HL-60 (cell line): ENCODE data around the gene ZFYVE27.

Experiments used
- DNase-seq, 2 experiments: peaks; one replicate each; pipeline ENCODE4 v3.0.0-alpha.2; 2010 to 2020; ENCODE audit warnings: low read depth in 1 of 2, low spot score in 1 of 2
- H3K27ac ChIP-seq: fragments of 250-450 bp; sonication (Bioruptor Pico); replicated peaks from 2 replicates; pipeline ENCODE4 v1.5.1; 2020; ENCODE audit warnings: mild to moderate bottlenecking, moderate library complexity
- H3K27me3 ChIP-seq: fragments of 250-450 bp; sonication (Bioruptor Pico); 2 replicates; pipeline ENCODE4 v1.5.1; 2021; ENCODE audit warnings: mild to moderate bottlenecking, moderate library complexity; ENCODE audit not compliant: insufficient read depth, poor library complexity, severe bottlenecking
- H3K4me3 ChIP-seq: replicated peaks from 2 replicates; pipeline ENCODE4 v1.5.1; 2011; ENCODE audit warnings: mild to moderate bottlenecking, control low read depth, low read length; ENCODE audit not compliant: insufficient read depth
- GABPA ChIP-seq: IDR thresholded peaks from 2 replicates; pipeline ENCODE4 v1.6.1; 2012; ENCODE audit warnings: low read depth
- POLR2AphosphoS5 ChIP-seq: IDR thresholded peaks from 2 replicates; pipeline ENCODE4 v1.6.1; 2012; ENCODE audit warnings: low read depth
- SPI1 ChIP-seq: IDR thresholded peaks from 2 replicates; pipeline ENCODE4 v1.6.1; 2012; ENCODE audit warnings: low read depth, mild to moderate bottlenecking, borderline replicate concordance
- TF ChIP-seq, protein P1 (sequence below): IDR thresholded peaks from one replicate; pipeline ENCODE4 v1.5.1; 2011; ENCODE audit warnings: low read length, control low read depth, inconsistent platforms; ENCODE audit not compliant: insufficient read depth
- TF ChIP-seq, protein P2 (sequence below): IDR thresholded peaks from 2 replicates; pipeline ENCODE4 v1.6.1; 2012; ENCODE audit warnings: low read depth; ENCODE audit not compliant: insufficient replicate concordance

The ZFYVE27 gene

DNA sequence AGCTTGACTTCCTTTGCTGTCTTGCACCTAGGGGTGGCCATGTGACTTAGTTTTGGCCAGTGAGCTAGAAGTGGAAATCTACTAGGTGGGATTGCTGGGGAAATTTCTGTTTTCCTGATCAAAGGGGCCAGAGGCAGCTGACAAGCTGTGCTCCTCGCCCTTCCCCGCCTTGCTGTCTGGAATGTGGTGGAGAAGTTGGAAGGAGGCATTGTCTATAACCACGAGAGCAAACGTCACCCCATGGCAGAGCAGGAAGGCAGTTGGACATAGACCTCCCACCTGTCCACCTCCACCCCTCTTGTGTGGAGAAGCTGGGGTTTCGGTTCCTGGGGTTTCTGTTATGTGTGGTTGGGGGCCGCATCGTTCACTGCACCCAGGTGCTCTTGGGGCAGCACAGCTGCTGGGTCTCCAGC lies 27.6 kb downstream of the ZFYVE27 start:
- H3K27ac ChIP-seq, result no peak overlapping the region

DNA sequence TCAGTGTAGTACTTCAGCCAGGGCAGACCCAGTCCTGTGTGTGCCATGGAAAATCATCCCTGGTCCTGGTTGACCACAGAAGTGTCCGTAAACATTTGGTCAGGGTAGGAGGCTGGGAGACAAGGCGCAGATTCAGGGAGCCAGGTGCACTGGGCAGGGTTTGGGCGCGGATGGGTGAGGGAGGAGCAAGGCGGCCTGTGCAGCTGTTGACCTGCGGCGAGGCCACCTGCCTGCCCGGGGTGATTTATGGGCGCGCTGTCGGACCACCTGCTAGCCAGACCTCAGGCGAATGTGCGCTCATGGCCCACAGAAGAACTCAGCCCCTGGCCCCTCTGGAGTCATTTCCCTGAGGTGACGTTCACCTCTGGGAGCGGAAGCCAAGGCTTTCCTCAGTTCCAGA lies 28.3 kb downstream of the ZFYVE27 start:
- no peak overlapping the region for H3K27ac ChIP-seq
- H3K4me3 ChIP-seq, result no peak overlapping the region
- H3K27me3 ChIP-seq, result peaks cover 5% of the 10 kb centered on the region
- DNase-seq, result no peak
- TF ChIP-seq, protein P1, sequence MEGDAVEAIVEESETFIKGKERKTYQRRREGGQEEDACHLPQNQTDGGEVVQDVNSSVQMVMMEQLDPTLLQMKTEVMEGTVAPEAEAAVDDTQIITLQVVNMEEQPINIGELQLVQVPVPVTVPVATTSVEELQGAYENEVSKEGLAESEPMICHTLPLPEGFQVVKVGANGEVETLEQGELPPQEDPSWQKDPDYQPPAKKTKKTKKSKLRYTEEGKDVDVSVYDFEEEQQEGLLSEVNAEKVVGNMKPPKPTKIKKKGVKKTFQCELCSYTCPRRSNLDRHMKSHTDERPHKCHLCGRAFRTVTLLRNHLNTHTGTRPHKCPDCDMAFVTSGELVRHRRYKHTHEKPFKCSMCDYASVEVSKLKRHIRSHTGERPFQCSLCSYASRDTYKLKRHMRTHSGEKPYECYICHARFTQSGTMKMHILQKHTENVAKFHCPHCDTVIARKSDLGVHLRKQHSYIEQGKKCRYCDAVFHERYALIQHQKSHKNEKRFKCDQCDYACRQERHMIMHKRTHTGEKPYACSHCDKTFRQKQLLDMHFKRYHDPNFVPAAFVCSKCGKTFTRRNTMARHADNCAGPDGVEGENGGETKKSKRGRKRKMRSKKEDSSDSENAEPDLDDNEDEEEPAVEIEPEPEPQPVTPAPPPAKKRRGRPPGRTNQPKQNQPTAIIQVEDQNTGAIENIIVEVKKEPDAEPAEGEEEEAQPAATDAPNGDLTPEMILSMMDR, result no peak
- TF ChIP-seq SPI1 (no peak), POLR2AphosphoS5 (no peak)

More for the DNA sequence above, 27.6 kb downstream of the ZFYVE27 start:
- Histone ChIP-seq H3K4me3 (no peak overlapping the region), H3K27me3 (peaks cover 3% of the 10 kb centered on the region)
- TF ChIP-seq GABPA, result no peak
- no peak for TF ChIP-seq SPI1
- TF ChIP-seq, protein P1, result no peak
- TF ChIP-seq, protein P2, sequence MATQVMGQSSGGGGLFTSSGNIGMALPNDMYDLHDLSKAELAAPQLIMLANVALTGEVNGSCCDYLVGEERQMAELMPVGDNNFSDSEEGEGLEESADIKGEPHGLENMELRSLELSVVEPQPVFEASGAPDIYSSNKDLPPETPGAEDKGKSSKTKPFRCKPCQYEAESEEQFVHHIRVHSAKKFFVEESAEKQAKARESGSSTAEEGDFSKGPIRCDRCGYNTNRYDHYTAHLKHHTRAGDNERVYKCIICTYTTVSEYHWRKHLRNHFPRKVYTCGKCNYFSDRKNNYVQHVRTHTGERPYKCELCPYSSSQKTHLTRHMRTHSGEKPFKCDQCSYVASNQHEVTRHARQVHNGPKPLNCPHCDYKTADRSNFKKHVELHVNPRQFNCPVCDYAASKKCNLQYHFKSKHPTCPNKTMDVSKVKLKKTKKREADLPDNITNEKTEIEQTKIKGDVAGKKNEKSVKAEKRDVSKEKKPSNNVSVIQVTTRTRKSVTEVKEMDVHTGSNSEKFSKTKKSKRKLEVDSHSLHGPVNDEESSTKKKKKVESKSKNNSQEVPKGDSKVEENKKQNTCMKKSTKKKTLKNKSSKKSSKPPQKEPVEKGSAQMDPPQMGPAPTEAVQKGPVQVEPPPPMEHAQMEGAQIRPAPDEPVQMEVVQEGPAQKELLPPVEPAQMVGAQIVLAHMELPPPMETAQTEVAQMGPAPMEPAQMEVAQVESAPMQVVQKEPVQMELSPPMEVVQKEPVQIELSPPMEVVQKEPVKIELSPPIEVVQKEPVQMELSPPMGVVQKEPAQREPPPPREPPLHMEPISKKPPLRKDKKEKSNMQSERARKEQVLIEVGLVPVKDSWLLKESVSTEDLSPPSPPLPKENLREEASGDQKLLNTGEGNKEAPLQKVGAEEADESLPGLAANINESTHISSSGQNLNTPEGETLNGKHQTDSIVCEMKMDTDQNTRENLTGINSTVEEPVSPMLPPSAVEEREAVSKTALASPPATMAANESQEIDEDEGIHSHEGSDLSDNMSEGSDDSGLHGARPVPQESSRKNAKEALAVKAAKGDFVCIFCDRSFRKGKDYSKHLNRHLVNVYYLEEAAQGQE, result no peak
- no peak for TF ChIP-seq POLR2AphosphoS5
- DNase-seq, result no peak

DNA sequence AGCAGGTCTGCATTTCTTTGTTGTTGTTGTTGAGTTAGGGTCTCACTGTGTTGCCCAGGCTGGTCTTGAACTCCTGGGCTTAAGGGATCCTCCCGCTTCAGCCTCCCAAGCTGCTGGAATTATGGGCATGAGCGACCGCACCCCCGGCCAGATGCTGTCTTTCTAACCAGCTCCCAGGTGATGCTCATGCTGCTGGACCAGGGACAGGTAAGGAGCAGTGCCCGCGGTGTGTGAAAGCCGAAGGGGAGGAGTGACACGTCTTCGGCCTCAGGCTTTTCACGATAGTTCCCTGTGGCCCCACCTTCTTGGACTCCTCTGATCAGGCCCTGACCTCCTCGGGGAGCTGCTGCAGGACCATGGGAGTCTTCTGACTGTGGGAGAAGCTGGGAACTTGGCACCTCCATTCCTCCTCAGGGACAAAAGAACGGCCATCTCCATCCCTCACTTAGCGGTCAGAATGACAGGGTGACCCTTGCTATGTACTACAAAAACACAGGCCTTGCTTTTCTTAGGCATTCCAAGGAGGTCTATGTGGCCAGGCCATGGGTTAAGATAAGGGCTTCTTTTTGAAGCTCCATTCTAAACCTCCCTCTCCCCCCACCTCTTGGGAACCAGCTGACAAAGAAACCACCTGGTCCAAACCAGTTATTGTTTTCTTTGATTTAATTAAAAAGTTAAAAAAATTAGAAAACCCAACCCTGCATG lies 29.3 kb downstream of the ZFYVE27 start:
- Histone ChIP-seq H3K4me3 (no peak overlapping the region), H3K27me3 (peaks cover 15% of the 10 kb centered on the region), H3K27ac (no peak overlapping the region)
- no peak for DNase-seq
- TF ChIP-seq SPI1, result no peak
- TF ChIP-seq POLR2AphosphoS5, result no peak
- no peak for TF ChIP-seq GABPA
- TF ChIP-seq, protein P2, result no peak
- TF ChIP-seq, protein P1, result no peak
